Measurements from ENCODE around the gene TRIM8.

The TRIM8 gene

GRCh38 chr10:102614888-102615287 lies 29.4 kb upstream of the TRIM8 start:
- Histone ChIP-seq H3K27me3 (ENCODE audit: insufficient read depth, low read length, poor library complexity) (no peaks in the 10 kb centered on the region), H4K20me1 (ENCODE audit: insufficient read depth, low read length) (no peaks in the 10 kb centered on the region), H3K9me3 (ENCODE audit: insufficient read depth, low read length, severe bottlenecking) (no peaks in the 10 kb centered on the region), H3K9ac (ENCODE audit: low read depth, low read length) (no peak overlapping the region), H2AFZ (ENCODE audit: low read depth, low read length) (no peak overlapping the region), H3K36me3 (ENCODE audit: insufficient read depth, low read length) (peaks cover 40% of the 10 kb centered on the region), H3K4me3 (ENCODE audit: low read depth in 1 of 2, low read length in 2 of 2) (no peak overlapping the region), H3K4me1 (ENCODE audit: insufficient read depth, low read length) (no peaks in the 10 kb centered on the region), H3K27ac (ENCODE audit: low read length) (no peak overlapping the region), H3K79me2 (ENCODE audit: insufficient read depth, low read length) (no peaks in the 10 kb centered on the region), H3K4me2 (ENCODE audit: insufficient read depth, low read length) (no peak overlapping the region)
- DNase-seq, result no peak
- no peak for ATAC-seq (ENCODE audit: insufficient read depth, low read depth)
- TF ChIP-seq EZH2 (IDR thresholded peaks at IDR 0.05; ENCODE audit: borderline replicate concordance, low read depth, low read length, severe bottlenecking), result no peak
- TF ChIP-seq, protein P1, sequence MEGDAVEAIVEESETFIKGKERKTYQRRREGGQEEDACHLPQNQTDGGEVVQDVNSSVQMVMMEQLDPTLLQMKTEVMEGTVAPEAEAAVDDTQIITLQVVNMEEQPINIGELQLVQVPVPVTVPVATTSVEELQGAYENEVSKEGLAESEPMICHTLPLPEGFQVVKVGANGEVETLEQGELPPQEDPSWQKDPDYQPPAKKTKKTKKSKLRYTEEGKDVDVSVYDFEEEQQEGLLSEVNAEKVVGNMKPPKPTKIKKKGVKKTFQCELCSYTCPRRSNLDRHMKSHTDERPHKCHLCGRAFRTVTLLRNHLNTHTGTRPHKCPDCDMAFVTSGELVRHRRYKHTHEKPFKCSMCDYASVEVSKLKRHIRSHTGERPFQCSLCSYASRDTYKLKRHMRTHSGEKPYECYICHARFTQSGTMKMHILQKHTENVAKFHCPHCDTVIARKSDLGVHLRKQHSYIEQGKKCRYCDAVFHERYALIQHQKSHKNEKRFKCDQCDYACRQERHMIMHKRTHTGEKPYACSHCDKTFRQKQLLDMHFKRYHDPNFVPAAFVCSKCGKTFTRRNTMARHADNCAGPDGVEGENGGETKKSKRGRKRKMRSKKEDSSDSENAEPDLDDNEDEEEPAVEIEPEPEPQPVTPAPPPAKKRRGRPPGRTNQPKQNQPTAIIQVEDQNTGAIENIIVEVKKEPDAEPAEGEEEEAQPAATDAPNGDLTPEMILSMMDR (IDR thresholded peaks at IDR 0.05; ENCODE audit: borderline replicate concordance, extremely low read depth, low read length, poor library complexity, severe bottlenecking), result no peak

GRCh38 chr10:102615361-102615760 lies 28.9 kb upstream of the TRIM8 start:
- Histone ChIP-seq H3K9me3 (ENCODE audit: insufficient read depth, low read length, severe bottlenecking) (no peaks in the 10 kb centered on the region), H4K20me1 (ENCODE audit: insufficient read depth, low read length) (no peaks in the 10 kb centered on the region; the same call in 1 of the 2 replicates), H3K9ac (ENCODE audit: low read depth, low read length) (no peak overlapping the region), H3K27ac (ENCODE audit: low read length) (no peak overlapping the region), H3K79me2 (ENCODE audit: insufficient read depth, low read length) (no peaks in the 10 kb centered on the region), H3K36me3 (ENCODE audit: insufficient read depth, low read length) (peaks cover 40% of the 10 kb centered on the region), H2AFZ (ENCODE audit: low read depth, low read length) (no peak overlapping the region), H3K27me3 (ENCODE audit: insufficient read depth, low read length, poor library complexity) (no peaks in the 10 kb centered on the region), H3K4me2 (ENCODE audit: insufficient read depth, low read length) (no peak overlapping the region), H3K4me1 (ENCODE audit: insufficient read depth, low read length) (no peaks in the 10 kb centered on the region), H3K4me3 (ENCODE audit: low read depth in 1 of 2, low read length in 2 of 2) (no peak overlapping the region)
- ATAC-seq (ENCODE audit: insufficient read depth, low read depth) (peak; percentile 68), DNase-seq (peak; percentile 36)
- TF ChIP-seq, protein P1 (IDR thresholded peaks at IDR 0.05; ENCODE audit: borderline replicate concordance, extremely low read depth, low read length, poor library complexity, severe bottlenecking), result peak; percentile 57
- TF ChIP-seq EZH2 (IDR thresholded peaks at IDR 0.05; ENCODE audit: borderline replicate concordance, low read depth, low read length, severe bottlenecking), result no peak

GRCh38 chr10:102616066-102616770 lies 28.1 kb upstream of the TRIM8 start:
- Histone ChIP-seq H3K9ac (ENCODE audit: low read depth, low read length) (no peak overlapping the region), H3K4me3 (ENCODE audit: low read depth in 1 of 2, low read length in 2 of 2) (no peak overlapping the region), H3K9me3 (ENCODE audit: insufficient read depth, low read length, severe bottlenecking) (no peaks in the 10 kb centered on the region), H2AFZ (ENCODE audit: low read depth, low read length) (no peak overlapping the region), H3K36me3 (ENCODE audit: insufficient read depth, low read length) (peaks cover 40% of the 10 kb centered on the region), H3K79me2 (ENCODE audit: insufficient read depth, low read length) (no peaks in the 10 kb centered on the region), H3K27me3 (ENCODE audit: insufficient read depth, low read length, poor library complexity) (no peaks in the 10 kb centered on the region), H3K27ac (ENCODE audit: low read length) (no peak overlapping the region), H4K20me1 (ENCODE audit: insufficient read depth, low read length) (no peaks in the 10 kb centered on the region; the same call in 1 of the 2 replicates), H3K4me1 (ENCODE audit: insufficient read depth, low read length) (no peaks in the 10 kb centered on the region), H3K4me2 (ENCODE audit: insufficient read depth, low read length) (no peak overlapping the region)
- no peak for TF ChIP-seq EZH2 (IDR thresholded peaks at IDR 0.05; ENCODE audit: borderline replicate concordance, low read depth, low read length, severe bottlenecking)
- TF ChIP-seq, protein P1 (IDR thresholded peaks at IDR 0.05; ENCODE audit: borderline replicate concordance, extremely low read depth, low read length, poor library complexity, severe bottlenecking), result no peak
- ATAC-seq (ENCODE audit: insufficient read depth, low read depth), result no peak
- no peak for DNase-seq

Data from DND-41 (cell line).